Endothelial cell of umbilical vein (primary cell): ENCODE measurements around the gene CACNB4. TPM values are rescaled to one million over a fixed set of nuclear protein-coding genes. Genes with fewer than 3 reads are reported as not detected.

Experiments used
- BruUV-seq: library from RNA; stranded (reverse); fragments of 400-500 nt; replicated peaks from 2 replicates; lab custom pipeline; 2021; lab: Mats Ljungman, UMichigan
- CTCF ChIA-PET: fragments of 300-600, 350-600 bp; sonication (Branson Sonifier 250); formaldehyde crosslinking; loops from one replicate; lab custom pipeline; 2021; ENCODE audit warnings: antibody characterized with exemption, inconsistent platforms; lab: Charles Lee
- POLR2A ChIA-PET: fragments of 300-600, 350-600 bp; sonication (Branson Sonifier 250); formaldehyde crosslinking; loops from one replicate; lab custom pipeline; 2021; ENCODE audit warnings: antibody characterized with exemption, inconsistent platforms; lab: Charles Lee
- DNase-seq: peaks from one replicate; pipeline ENCODE4 v3.0.0-alpha.2; 2011; ENCODE audit warnings: low read depth, low spot score
- FAIRE-seq: peaks from 2 replicates; lab custom pipeline; 2011; peaks lifted over from hg19 to GRCh38; lab: Jason Lieb, UNC
- H2AFZ ChIP-seq: 2 replicates; pipeline ENCODE4 v1.6.0; 2012; ENCODE audit warnings: low read depth, low read length, control low read depth, inconsistent platforms
- H3K27ac ChIP-seq: 2 replicates; pipeline ENCODE4 v1.5.1; 2011; ENCODE audit warnings: low read depth, mild to moderate bottlenecking, control low read depth, low read length, moderate library complexity; ENCODE audit not compliant: insufficient read depth
- H3K27me3 ChIP-seq, 2 experiments: 2 replicates each; pipeline versions ENCODE4 v1.6.0 to v1.6.1; 2011; ENCODE audit warnings: low read length in 2 of 2, mixed read lengths in 1 of 2; ENCODE audit not compliant: control insufficient read depth in 2 of 2, insufficient read depth in 2 of 2
- H3K36me3 ChIP-seq, 2 experiments: 2 replicates in 1 of 2; 3 replicates in 1 of 2; pipeline ENCODE4 v1.5.1; 2011; ENCODE audit warnings: low read length in 2 of 2, mild to moderate bottlenecking in 1 of 2, moderate library complexity in 1 of 2; ENCODE audit not compliant: control insufficient read depth in 2 of 2, insufficient read depth in 2 of 2; ENCODE audit errors: extremely low read depth in 1 of 2
- H3K4me1 ChIP-seq: 3 replicates; pipeline ENCODE4 v1.5.1; 2011; ENCODE audit warnings: mild to moderate bottlenecking, low read length; ENCODE audit not compliant: control insufficient read depth, insufficient read depth; ENCODE audit errors: extremely low read depth
- H3K4me2 ChIP-seq: 2 replicates; pipeline ENCODE4 v1.6.1; 2011; ENCODE audit warnings: low read length, control low read depth, mixed read lengths; ENCODE audit not compliant: insufficient read depth
- H3K4me3 ChIP-seq, 3 experiments: fragments of 200-600 bp in 1 of 3; sonication (generic), shearing (Covaris generic) in 1 of 3; replicated peaks in 1 of 3; 2 replicates each; pipeline ENCODE4 v1.5.1; 2011 to 2016; ENCODE audit warnings: control low read depth in 3 of 3, low read length in 3 of 3, mild to moderate bottlenecking in 2 of 3, inconsistent platforms in 1 of 3, low read depth in 1 of 3, moderate library complexity in 1 of 3; ENCODE audit not compliant: insufficient read depth in 1 of 3
- H3K79me2 ChIP-seq: 2 replicates; pipeline ENCODE4 v1.6.0; 2012; ENCODE audit warnings: low read length, inconsistent platforms; ENCODE audit not compliant: control insufficient read depth, insufficient read depth
- H3K9ac ChIP-seq: replicated peaks from 2 replicates; pipeline ENCODE3; 2011; ENCODE audit warnings: low read length, control low read depth; ENCODE audit not compliant: insufficient read depth; ENCODE audit errors: extremely low read depth
- H3K9me1 ChIP-seq: replicated peaks from 3 replicates; pipeline ENCODE4 v1.6.0; 2011; ENCODE audit warnings: mild to moderate bottlenecking, low read length; ENCODE audit not compliant: control insufficient read depth, insufficient read depth; ENCODE audit errors: extremely low read depth
- H3K9me3 ChIP-seq: replicated peaks from 2 replicates; pipeline ENCODE4 v1.5.1; 2012; ENCODE audit warnings: low read length, inconsistent platforms; ENCODE audit not compliant: control insufficient read depth, insufficient read depth
- H4K20me1 ChIP-seq: replicated peaks from 2 replicates; pipeline ENCODE3; 2011; ENCODE audit warnings: mild to moderate bottlenecking, low read length; ENCODE audit not compliant: control insufficient read depth, insufficient read depth; ENCODE audit errors: extremely low read depth
- EZH2 ChIP-seq: IDR thresholded peaks from 2 replicates; pipeline ENCODE4 v1.6.1; 2012; ENCODE audit warnings: borderline replicate concordance, low read depth, mild to moderate bottlenecking, moderate library complexity, low read length, inconsistent platforms; ENCODE audit not compliant: severe bottlenecking
- FOS ChIP-seq: IDR thresholded peaks from 2 replicates; pipeline ENCODE4 v1.6.1; 2011; ENCODE audit warnings: mild to moderate bottlenecking, low read length, moderate library complexity, borderline replicate concordance; ENCODE audit not compliant: insufficient read depth
- GATA2 ChIP-seq: IDR thresholded peaks from 2 replicates; pipeline ENCODE4 v1.7.0; 2011; ENCODE audit warnings: low read depth, mild to moderate bottlenecking, moderate library complexity, mixed read lengths, low read length; ENCODE audit not compliant: insufficient read length, insufficient read depth
- JUN ChIP-seq: IDR thresholded peaks from 2 replicates; pipeline ENCODE4 v1.6.1; 2011; ENCODE audit warnings: borderline replicate concordance, low read depth; ENCODE audit not compliant: insufficient read length, insufficient read depth
- MYC ChIP-seq: IDR thresholded peaks from one replicate; pipeline ENCODE4 v1.6.1; 2011; ENCODE audit warnings: mild to moderate bottlenecking, low read depth, low read length
- POLR2A ChIP-seq: IDR thresholded peaks from 2 replicates; pipeline ENCODE4 v1.6.1; 2012; ENCODE audit warnings: low read depth, mild to moderate bottlenecking, control low read depth, low read length
- POLR2AphosphoS5 ChIP-seq: IDR thresholded peaks from 2 replicates; pipeline ENCODE4 v1.6.1; 2012; ENCODE audit warnings: low read depth, mild to moderate bottlenecking, control low read depth, low read length, moderate library complexity; ENCODE audit not compliant: insufficient read depth
- dilution Hi-C: fragments of 300-500 bp; cut with MboI; formaldehyde crosslinking; loops from one replicate; pipeline ENCODE4 v1.15.0; 2019; ENCODE audit warnings: low sequenced_read_pairs; ENCODE audit not compliant: extremely low pct_ligation_motif_present
- intact Hi-C: fragments of 100-400 bp; cut with micrococcal nuclease; formaldehyde crosslinking; loops from one replicate; pipeline ENCODE4 v1.10.0; 2022
- polyA plus RNA-seq, 4 experiments: library from polyadenylated mRNA; depleted of rRNA in 3 of 4; stranded (reverse) in 3 of 4; unstranded in 1 of 4; fragments of >200 nt; gene quantifications; 2 replicates each; pipeline versions ENCODE4 v1.2.1 to v1.2.3, GENCODE V29; 2011 to 2012; ENCODE audit warnings: missing spikeins in 1 of 4
- total RNA-seq: library from RNA; stranded (reverse); gene quantifications from 2 replicates; pipeline ENCODE4 v1.2.3, GENCODE V29; 2021
- TF ChIP-seq, protein P1 (sequence below), 2 donors: IDR thresholded peaks; 1 replicate in 1 of 2; 2 replicates in 1 of 2; pipeline ENCODE4 v1.5.1; 2011; ENCODE audit warnings: low read length in 2 of 2, mild to moderate bottlenecking in 2 of 2, moderate library complexity in 2 of 2, control low read depth in 1 of 2, inconsistent platforms in 1 of 2, low read depth in 1 of 2; ENCODE audit not compliant: insufficient read depth in 1 of 2; ENCODE audit errors: extremely low read depth in 1 of 2
- TF ChIP-seq, protein P2 (sequence below): IDR thresholded peaks from 2 replicates; pipeline ENCODE4 v1.6.1; 2011; ENCODE audit not compliant: insufficient read depth, insufficient read length

The CACNB4 gene
- total and polyA plus RNA-seq, 2 donors (not counting 3 experiments of a cell fraction or from before 2014, with no cell fraction given), result 0.23 to 0.58 TPM

DNA sequence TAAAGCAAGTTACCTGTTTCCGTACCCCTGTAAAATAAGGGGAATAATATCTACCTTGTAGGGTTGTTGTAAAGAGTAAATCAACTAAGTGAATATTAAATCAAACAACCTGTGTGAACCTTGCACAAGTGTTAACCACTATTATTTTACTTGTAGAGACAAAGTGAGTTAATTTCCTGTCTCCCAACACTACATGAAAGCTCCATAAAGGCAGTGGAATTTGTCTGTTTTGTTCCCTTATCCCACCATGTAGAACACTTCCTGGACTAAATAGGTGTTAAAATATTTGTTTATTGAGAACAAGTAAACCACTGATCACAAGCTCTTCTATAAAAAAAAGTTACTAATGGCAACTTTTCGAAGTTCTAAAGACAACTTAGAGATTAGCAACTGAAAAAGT lies 274.0 kb downstream of the CACNB4 start:
- H2AFZ ChIP-seq, result no peak overlapping the region
- no peaks in the 10 kb centered on the region for H3K36me3 ChIP-seq
- no peak for TF ChIP-seq FOS
- no peak for TF ChIP-seq POLR2A
- no peak for TF ChIP-seq POLR2AphosphoS5
- TF ChIP-seq JUN, result no peak
- TF ChIP-seq, protein P1, sequence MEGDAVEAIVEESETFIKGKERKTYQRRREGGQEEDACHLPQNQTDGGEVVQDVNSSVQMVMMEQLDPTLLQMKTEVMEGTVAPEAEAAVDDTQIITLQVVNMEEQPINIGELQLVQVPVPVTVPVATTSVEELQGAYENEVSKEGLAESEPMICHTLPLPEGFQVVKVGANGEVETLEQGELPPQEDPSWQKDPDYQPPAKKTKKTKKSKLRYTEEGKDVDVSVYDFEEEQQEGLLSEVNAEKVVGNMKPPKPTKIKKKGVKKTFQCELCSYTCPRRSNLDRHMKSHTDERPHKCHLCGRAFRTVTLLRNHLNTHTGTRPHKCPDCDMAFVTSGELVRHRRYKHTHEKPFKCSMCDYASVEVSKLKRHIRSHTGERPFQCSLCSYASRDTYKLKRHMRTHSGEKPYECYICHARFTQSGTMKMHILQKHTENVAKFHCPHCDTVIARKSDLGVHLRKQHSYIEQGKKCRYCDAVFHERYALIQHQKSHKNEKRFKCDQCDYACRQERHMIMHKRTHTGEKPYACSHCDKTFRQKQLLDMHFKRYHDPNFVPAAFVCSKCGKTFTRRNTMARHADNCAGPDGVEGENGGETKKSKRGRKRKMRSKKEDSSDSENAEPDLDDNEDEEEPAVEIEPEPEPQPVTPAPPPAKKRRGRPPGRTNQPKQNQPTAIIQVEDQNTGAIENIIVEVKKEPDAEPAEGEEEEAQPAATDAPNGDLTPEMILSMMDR (IDR thresholded peaks at IDR 0.05; ENCODE audit: extremely low read depth in 1 of 2, insufficient read depth in 1 of 2, low read depth in 1 of 2, low read length in 2 of 2), result no peak
- TF ChIP-seq, protein P2, sequence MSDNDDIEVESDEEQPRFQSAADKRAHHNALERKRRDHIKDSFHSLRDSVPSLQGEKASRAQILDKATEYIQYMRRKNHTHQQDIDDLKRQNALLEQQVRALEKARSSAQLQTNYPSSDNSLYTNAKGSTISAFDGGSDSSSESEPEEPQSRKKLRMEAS, result no peak
- TF ChIP-seq EZH2, result no peak
- TF ChIP-seq MYC, result no peak
- no peak for TF ChIP-seq GATA2
- H3K27ac ChIP-seq, result peak overlapping the region; percentile 36
- peaks cover 78% of the 10 kb centered on the region for H3K79me2 ChIP-seq
- H3K4me3 ChIP-seq, result no peak overlapping the region
- peaks cover 10% of the 10 kb centered on the region for H4K20me1 ChIP-seq
- ChIA-PET CTCF (interaction anchor here (0.9 to 4.5 kb wide), 2 partner anchors 18 to 123 kb away, joined by 4 to 27 read pairs; no protein-coding TSS in a partner anchor), POLR2A (no interaction called here)
- peaks cover 33% of the 10 kb centered on the region for H3K4me1 ChIP-seq
- no peak overlapping the region for H3K9ac ChIP-seq
- intact Hi-C loops (loop anchor here (5.0 kb wide), 3 partner anchors 122 to 892 kb away; partner anchors contain the start of genes ARL6IP6 and PRPF40A), dilution Hi-C loops (no loop called here)
- no peaks in the 10 kb centered on the region for H3K9me1 ChIP-seq
- H3K9me3 ChIP-seq, result no peaks in the 10 kb centered on the region
- DNase-seq (peak; percentile 69), FAIRE-seq (peak; percentile 50)
- peak overlapping the region; percentile 61 for H3K4me2 ChIP-seq
- BruUV-seq, result no TSS peak
- no peaks in the 10 kb centered on the region for H3K27me3 ChIP-seq
